Measurements from ENCODE around the gene COX20. TPM values are rescaled to one million over a fixed set of nuclear protein-coding genes. Genes with fewer than 3 reads are reported as not detected.

Gene COX20
- total and polyA plus RNA-seq, 2 of the 4 experiments (the other 2 are of a cell fraction) = 13.3 to 27.0 TPM

DNA sequence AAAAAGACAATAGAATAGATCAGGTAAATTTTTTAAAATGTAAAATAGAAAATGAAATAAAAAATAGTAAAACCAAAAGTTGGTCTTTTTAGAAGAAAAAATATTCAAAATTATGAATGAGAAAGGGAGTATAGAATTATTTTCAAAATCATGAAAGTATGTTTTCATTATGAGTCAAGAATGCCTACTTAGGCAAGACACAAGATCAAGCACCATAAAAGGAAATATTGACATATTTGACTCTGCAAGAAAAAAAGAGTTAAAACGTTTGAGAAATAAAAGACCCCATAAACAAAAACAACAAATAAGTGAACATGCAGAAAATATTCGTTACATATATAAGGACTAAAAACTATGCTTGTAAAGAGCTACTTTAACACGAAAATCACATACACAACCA is 4.8 kb upstream of the COX20 start:
- Histone ChIP-seq H3K56ac (ENCODE audit: extremely low read depth, insufficient read depth, low read length) (no peak overlapping the region), H3K18ac (ENCODE audit: low read depth, low read length) (no peak overlapping the region), H3K9ac (ENCODE audit: low read depth, low read length) (no peak overlapping the region), H3K27me3 (ENCODE audit: control insufficient read depth, insufficient read depth, low read length) (no peaks in the 10 kb centered on the region), H3K36me3 (ENCODE audit: control insufficient read depth, insufficient read depth, low read length) (no peaks in the 10 kb centered on the region), H3K27ac (ENCODE audit: insufficient read depth, low read length) (no peak overlapping the region), H2AK5ac (ENCODE audit: low read depth, low read length) (no peak overlapping the region), H3K4me1 (ENCODE audit: control insufficient read depth, insufficient read depth, low read length) (no peaks in the 10 kb centered on the region), H3K9me1 (ENCODE audit: insufficient read depth, low read length) (no peaks in the 10 kb centered on the region), H4K91ac (ENCODE audit: insufficient read depth, low read depth, low read length) (no peak overlapping the region), H3K79me1 (ENCODE audit: low read depth in 1 of 2, low read length in 2 of 2) (0 out of 4 replicates have a peak, but pooled peaks cover 0 to under 1% of the 10 kb centered on the region in 2 experiments), H2BK5ac (ENCODE audit: low read depth, low read length, poor library complexity, severe bottlenecking) (peak overlapping the region; percentile 36), H3K4ac (ENCODE audit: low read depth, low read length) (no peak overlapping the region), H3K4me3 (ENCODE audit: insufficient read depth, low read depth, low read length) (no peak overlapping the region), H2AFZ (replicated peaks; ENCODE audit: low read length, poor library complexity) (no peak overlapping the region), H3K23ac (ENCODE audit: low read depth, low read length) (no peak overlapping the region), H4K20me1 (ENCODE audit: insufficient read depth, low read length) (0 out of 2 replicates have a peak, but pooled peaks cover 3% of the 10 kb centered on the region), H3K9me3 (ENCODE audit: control insufficient read depth, insufficient read depth, low read length) (no peaks in the 10 kb centered on the region), H4K8ac (ENCODE audit: low read depth in 2 of 2, low read length in 2 of 2) (no peak overlapping the region; a peak in 1 of 4 replicates), H2BK15ac (ENCODE audit: low read depth, low read length) (no peak overlapping the region), H4K5ac (ENCODE audit: low read depth, low read length) (no peak overlapping the region), H3K4me2 (ENCODE audit: low read depth, low read length) (no peak overlapping the region), H2BK20ac (ENCODE audit: low read depth, low read length) (no peak overlapping the region), H2AK9ac (replicated peaks; ENCODE audit: low read depth, low read length, poor library complexity) (no peak overlapping the region), H2BK120ac (ENCODE audit: low read depth, low read length) (no peak overlapping the region), H3K14ac (replicated peaks; ENCODE audit: low read depth, low read length) (no peak overlapping the region)
- BruUV-seq (replicated peaks) = no TSS peak
- ATAC-seq (ENCODE audit: low read depth) (no peak), DNase-seq (no peak)
- TF ChIP-seq RCOR1 (IDR thresholded peaks at IDR 0.05; ENCODE audit: insufficient replicate concordance, low read length) (no peak), SMC3 (IDR thresholded peaks at IDR 0.05; ENCODE audit: low read depth, low read length) (no peak), CHD1 (IDR thresholded peaks at IDR 0.05; ENCODE audit: low read depth, low read length) (no peak), CEBPB (IDR thresholded peaks at IDR 0.05; ENCODE audit: low read depth, low read length) (no peak), RAD21 (IDR thresholded peaks at IDR 0.05; ENCODE audit: low read length) (no peak), FOS (IDR thresholded peaks at IDR 0.05; ENCODE audit: low read depth, low read length) (no peak), RFX5 (IDR thresholded peaks at IDR 0.05; ENCODE audit: low read depth, low read length) (no peak), POLR2A (IDR thresholded peaks at IDR 0.05; ENCODE audit: low read depth, low read length) (no peak), MXI1 (IDR thresholded peaks at IDR 0.05; ENCODE audit: borderline replicate concordance, low read depth, low read length) (no peak), MAZ (IDR thresholded peaks at IDR 0.05; ENCODE audit: borderline replicate concordance, low read depth, low read length) (no peak), MAFK (IDR thresholded peaks at IDR 0.05; ENCODE audit: low read depth, low read length) (no peak), NFE2L2 (IDR thresholded peaks at IDR 0.05; ENCODE audit: low read depth, low read length) (no peak), BHLHE40 (IDR thresholded peaks at IDR 0.05; ENCODE audit: low read depth, low read length) (no peak)
- TF ChIP-seq, protein P1, sequence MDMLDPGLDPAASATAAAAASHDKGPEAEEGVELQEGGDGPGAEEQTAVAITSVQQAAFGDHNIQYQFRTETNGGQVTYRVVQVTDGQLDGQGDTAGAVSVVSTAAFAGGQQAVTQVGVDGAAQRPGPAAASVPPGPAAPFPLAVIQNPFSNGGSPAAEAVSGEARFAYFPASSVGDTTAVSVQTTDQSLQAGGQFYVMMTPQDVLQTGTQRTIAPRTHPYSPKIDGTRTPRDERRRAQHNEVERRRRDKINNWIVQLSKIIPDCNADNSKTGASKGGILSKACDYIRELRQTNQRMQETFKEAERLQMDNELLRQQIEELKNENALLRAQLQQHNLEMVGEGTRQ (IDR thresholded peaks at IDR 0.05; ENCODE audit: low read depth, low read length) = no peak
- TF ChIP-seq, protein P2, sequence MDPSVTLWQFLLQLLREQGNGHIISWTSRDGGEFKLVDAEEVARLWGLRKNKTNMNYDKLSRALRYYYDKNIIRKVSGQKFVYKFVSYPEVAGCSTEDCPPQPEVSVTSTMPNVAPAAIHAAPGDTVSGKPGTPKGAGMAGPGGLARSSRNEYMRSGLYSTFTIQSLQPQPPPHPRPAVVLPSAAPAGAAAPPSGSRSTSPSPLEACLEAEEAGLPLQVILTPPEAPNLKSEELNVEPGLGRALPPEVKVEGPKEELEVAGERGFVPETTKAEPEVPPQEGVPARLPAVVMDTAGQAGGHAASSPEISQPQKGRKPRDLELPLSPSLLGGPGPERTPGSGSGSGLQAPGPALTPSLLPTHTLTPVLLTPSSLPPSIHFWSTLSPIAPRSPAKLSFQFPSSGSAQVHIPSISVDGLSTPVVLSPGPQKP (IDR thresholded peaks at IDR 0.05; ENCODE audit: borderline replicate concordance, low read depth, low read length) = no peak
- TF ChIP-seq, protein P3, sequence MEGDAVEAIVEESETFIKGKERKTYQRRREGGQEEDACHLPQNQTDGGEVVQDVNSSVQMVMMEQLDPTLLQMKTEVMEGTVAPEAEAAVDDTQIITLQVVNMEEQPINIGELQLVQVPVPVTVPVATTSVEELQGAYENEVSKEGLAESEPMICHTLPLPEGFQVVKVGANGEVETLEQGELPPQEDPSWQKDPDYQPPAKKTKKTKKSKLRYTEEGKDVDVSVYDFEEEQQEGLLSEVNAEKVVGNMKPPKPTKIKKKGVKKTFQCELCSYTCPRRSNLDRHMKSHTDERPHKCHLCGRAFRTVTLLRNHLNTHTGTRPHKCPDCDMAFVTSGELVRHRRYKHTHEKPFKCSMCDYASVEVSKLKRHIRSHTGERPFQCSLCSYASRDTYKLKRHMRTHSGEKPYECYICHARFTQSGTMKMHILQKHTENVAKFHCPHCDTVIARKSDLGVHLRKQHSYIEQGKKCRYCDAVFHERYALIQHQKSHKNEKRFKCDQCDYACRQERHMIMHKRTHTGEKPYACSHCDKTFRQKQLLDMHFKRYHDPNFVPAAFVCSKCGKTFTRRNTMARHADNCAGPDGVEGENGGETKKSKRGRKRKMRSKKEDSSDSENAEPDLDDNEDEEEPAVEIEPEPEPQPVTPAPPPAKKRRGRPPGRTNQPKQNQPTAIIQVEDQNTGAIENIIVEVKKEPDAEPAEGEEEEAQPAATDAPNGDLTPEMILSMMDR (conservative IDR thresholded peaks at IDR 0.05; ENCODE audit: low read depth, low read length) = no peak
- no CpG with 5 or more reads among the region's 3 CpGs for WGBS, 2 experiments (ENCODE audit: extremely low coverage in 2 of 2, insufficient read length in 1 of 2)
- CTCF ChIA-PET = interaction anchor here (0.5 to 1.3 kb wide), 3 partner anchors 29 to 482 kb away, joined by 3 to 6 read pairs (median 4); no protein-coding TSS in a partner anchor
- POLR2A ChIA-PET (ENCODE audit: unreplicated experiment) = no interaction called here
- intact Hi-C loops (cut with micrococcal nuclease) = no loop called here
- dilution Hi-C loops (cut with HindIII; ENCODE audit: low sequenced_read_pairs, unreplicated experiment) = no loop called here
- in situ Hi-C loops (cut with MboI; ENCODE audit: low sequenced_read_pairs) = loop anchor here (10.0 kb wide), 1 partner anchor 214 kb away; no protein-coding TSS in a partner anchor

All from IMR-90 (cell line).